Measurements from ENCODE around the gene BBOX1. TPM values are rescaled to one million over a fixed set of nuclear protein-coding genes. Genes with fewer than 3 reads are reported as not detected.

BBOX1 gene
- total RNA-seq, 1 donor from 2014 or later, result not detected

GRCh38 chr11:27022659-27023251 lies 17.9 kb upstream of the BBOX1 start:
- no peaks in the 10 kb centered on the region for H3K36me3 Mint-ChIP-seq
- DNase-seq (ENCODE audit: low spot score in 2 of 2, unreplicated experiment in 2 of 2), result no peak
- H3K4me1 Mint-ChIP-seq, result peaks cover 56% of the 10 kb centered on the region
- no peak for TF ChIP-seq CTCF (IDR thresholded peaks at IDR 0.05; ENCODE audit: unreplicated experiment)
- H3K4me3 Mint-ChIP-seq, result no peak overlapping the region
- H3K27ac Mint-ChIP-seq, result peak overlapping the region; percentile 52
- peaks cover 11% of the 10 kb centered on the region for H3K27me3 Mint-ChIP-seq (ENCODE audit: low read depth)
- H3K9me3 Mint-ChIP-seq, result no peaks in the 10 kb centered on the region

- peaks cover 53% of the 10 kb centered on the region for H3K4me1 Mint-ChIP-seq
- DNase-seq (ENCODE audit: low spot score in 2 of 2, unreplicated experiment in 2 of 2), result no peak
- H3K4me3 Mint-ChIP-seq, result no peak overlapping the region
- H3K36me3 Mint-ChIP-seq, result no peaks in the 10 kb centered on the region
- H3K9me3 Mint-ChIP-seq, result no peaks in the 10 kb centered on the region
- no peak for TF ChIP-seq CTCF (IDR thresholded peaks at IDR 0.05; ENCODE audit: unreplicated experiment)
- peaks cover 11% of the 10 kb centered on the region for H3K27me3 Mint-ChIP-seq (ENCODE audit: low read depth)
- no peak overlapping the region for H3K27ac Mint-ChIP-seq
Measured at GRCh38 chr11:27024865-27025264, 15.8 kb upstream of the BBOX1 start.

GRCh38 chr11:27025312-27025955 lies 15.2 kb upstream of the BBOX1 start:
- DNase-seq (ENCODE audit: low spot score in 2 of 2, unreplicated experiment in 2 of 2), result no peak
- Mint-ChIP-seq H3K4me3 (no peak overlapping the region), H3K36me3 (no peaks in the 10 kb centered on the region), H3K27me3 (ENCODE audit: low read depth) (peaks cover 11% of the 10 kb centered on the region), H3K9me3 (no peaks in the 10 kb centered on the region), H3K4me1 (peaks cover 47% of the 10 kb centered on the region), H3K27ac (no peak overlapping the region)
- TF ChIP-seq CTCF (IDR thresholded peaks at IDR 0.05; ENCODE audit: unreplicated experiment), result no peak

GRCh38 chr11:27025957-27026733 lies 14.5 kb upstream of the BBOX1 start:
- Mint-ChIP-seq H3K27me3 (ENCODE audit: low read depth) (peaks cover 11% of the 10 kb centered on the region), H3K4me3 (no peak overlapping the region), H3K36me3 (no peaks in the 10 kb centered on the region), H3K4me1 (peaks cover 42% of the 10 kb centered on the region), H3K9me3 (no peaks in the 10 kb centered on the region), H3K27ac (no peak overlapping the region)
- TF ChIP-seq CTCF (IDR thresholded peaks at IDR 0.05; ENCODE audit: unreplicated experiment), result no peak
- DNase-seq (ENCODE audit: low spot score in 2 of 2, unreplicated experiment in 2 of 2), result no peak

- no peak for DNase-seq (ENCODE audit: low spot score in 2 of 2, unreplicated experiment in 2 of 2)
- H3K27me3 Mint-ChIP-seq (ENCODE audit: low read depth), result peaks cover 11% of the 10 kb centered on the region
- peak overlapping the region; percentile 31 for H3K27ac Mint-ChIP-seq
- H3K36me3 Mint-ChIP-seq, result no peaks in the 10 kb centered on the region
- H3K9me3 Mint-ChIP-seq, result no peaks in the 10 kb centered on the region
- H3K4me3 Mint-ChIP-seq, result no peak overlapping the region
- TF ChIP-seq CTCF (IDR thresholded peaks at IDR 0.05; ENCODE audit: unreplicated experiment), result no peak
- H3K4me1 Mint-ChIP-seq, result peaks cover 22% of the 10 kb centered on the region
Measured at GRCh38 chr11:27028561-27028965, 12.1 kb upstream of the BBOX1 start.

Measured in mesothelial cell of epicardium (in vitro differentiated cells).